DND-41 (cell line): ENCODE results near the gene OR4Q2.
"Not testable (repeated sequence)": the region's sequence is repeated elsewhere in the genome, so short reads cannot be mapped to it uniquely, and the experiment has no call there.

Source experiments
- ATAC-seq: fragments of 200-7000 bp; cut with Tn5 transposase; 3 replicates; pipeline ENCODE4 v1.9.1; 2021; ENCODE audit warnings: low read depth; ENCODE audit not compliant: insufficient read depth
- DNase-seq: peaks from one replicate; pipeline ENCODE4 v3.0.0-alpha.2; 2020
- H2AFZ ChIP-seq: 2 replicates; pipeline ENCODE4 v1.6.0; 2012; ENCODE audit warnings: low read depth, low read length
- H3K27ac ChIP-seq: 2 replicates; pipeline ENCODE4 v1.5.1; 2012; ENCODE audit warnings: low read length, inconsistent platforms
- H3K27me3 ChIP-seq: fragments of 200-600 bp; sonication (generic); 2 replicates; pipeline ENCODE4 v1.6.0; 2012; ENCODE audit warnings: low read length, mild to moderate bottlenecking, inconsistent platforms; ENCODE audit not compliant: insufficient read depth, poor library complexity
- H3K36me3 ChIP-seq: 2 replicates; pipeline ENCODE4 v1.5.1; 2012; ENCODE audit warnings: low read length, inconsistent platforms; ENCODE audit not compliant: insufficient read depth
- H3K4me1 ChIP-seq: 2 replicates; pipeline ENCODE4 v1.5.1; 2012; ENCODE audit warnings: mild to moderate bottlenecking, low read length; ENCODE audit not compliant: insufficient read depth
- H3K4me2 ChIP-seq: 2 replicates; pipeline ENCODE4 v1.6.0; 2012; ENCODE audit warnings: mild to moderate bottlenecking, moderate library complexity, low read length, inconsistent platforms; ENCODE audit not compliant: insufficient read depth
- H3K4me3 ChIP-seq, 2 experiments: fragments of 200-600 bp in 1 of 2; shearing (Covaris generic) in 1 of 2; 2 replicates each; pipeline ENCODE4 v1.5.1; 2012 to 2016; ENCODE audit warnings: inconsistent platforms in 2 of 2, low read length in 2 of 2, mild to moderate bottlenecking in 2 of 2, low read depth in 1 of 2, moderate library complexity in 1 of 2
- H3K79me2 ChIP-seq: 2 replicates; pipeline ENCODE4 v1.6.0; 2012; ENCODE audit warnings: low read length, inconsistent platforms; ENCODE audit not compliant: insufficient read depth
- H3K9ac ChIP-seq: 2 replicates; pipeline ENCODE4 v1.6.0; 2012; ENCODE audit warnings: low read depth, mild to moderate bottlenecking, inconsistent platforms, low read length, moderate library complexity
- H3K9me3 ChIP-seq: 2 replicates; pipeline ENCODE4 v1.5.1; 2012; ENCODE audit warnings: low read length, moderate library complexity, mild to moderate bottlenecking, inconsistent platforms; ENCODE audit not compliant: insufficient read depth, severe bottlenecking
- H4K20me1 ChIP-seq: 2 replicates; pipeline ENCODE4 v1.6.0; 2012; ENCODE audit warnings: low read length; ENCODE audit not compliant: insufficient read depth
- CTCF ChIP-seq: IDR thresholded peaks from 2 replicates; pipeline ENCODE4 v1.5.1; 2012; ENCODE audit warnings: borderline replicate concordance, low read length, moderate library complexity, mild to moderate bottlenecking; ENCODE audit not compliant: poor library complexity, severe bottlenecking; ENCODE audit errors: extremely low read depth
- EZH2 ChIP-seq: IDR thresholded peaks from 3 replicates; pipeline ENCODE4 v1.6.1; 2012; ENCODE audit warnings: borderline replicate concordance, low read depth, mild to moderate bottlenecking, moderate library complexity, low read length, inconsistent platforms; ENCODE audit not compliant: severe bottlenecking

OR4Q2 gene

GRCh38 chr14:20001863-20002262, at the start of gene OR4Q2:
Gene OR4Q2, plus strand, starts transcription at chr14:20002163.
- Histone ChIP-seq H3K4me3 (no peak within 1 kb of the TSS), H3K27ac (no peak within 1 kb of the TSS), H3K36me3 (no peaks in the 10 kb centered on the region), H3K79me2 (no peaks in the 10 kb centered on the region), H3K4me1 (no peaks in the 10 kb centered on the region), H3K4me2 (no peak within 1 kb of the TSS), H2AFZ (no peak within 1 kb of the TSS), H4K20me1 (no peaks in the 10 kb centered on the region), H3K9me3 (no peaks in the 10 kb centered on the region), H3K9ac (no peak within 1 kb of the TSS), H3K27me3 (no peaks in the 10 kb centered on the region)
- TF ChIP-seq EZH2 (no peak), CTCF (no peak)
- no peak for DNase-seq
- ATAC-seq = no peak

DNA sequence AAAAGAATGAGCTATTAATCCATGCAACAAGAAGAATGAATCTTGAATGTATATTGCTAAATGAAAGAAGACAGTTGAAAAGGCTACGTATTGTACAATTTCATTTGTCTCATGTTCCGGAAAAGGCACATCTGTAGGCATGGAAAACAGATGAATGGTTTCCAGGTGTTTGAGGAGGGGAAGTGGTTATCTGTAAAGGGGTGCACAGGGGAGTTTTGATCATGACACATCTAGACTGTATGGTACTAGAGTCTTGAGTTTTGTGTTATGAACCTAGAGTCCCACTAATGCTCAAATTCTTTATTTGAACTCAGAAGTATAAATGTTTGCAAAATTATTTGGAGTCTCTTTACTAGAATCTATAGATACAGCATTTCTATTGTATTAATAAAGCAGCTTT, 32.2 kb upstream of the OR4Q2 start:
- H3K27me3 ChIP-seq, H3K36me3 ChIP-seq, H4K20me1 ChIP-seq, H3K9me3 ChIP-seq, H3K79me2 ChIP-seq, H2AFZ ChIP-seq, H3K9ac ChIP-seq, H3K4me2 ChIP-seq, H3K4me3 ChIP-seq, H3K27ac ChIP-seq, DNase-seq: not testable (repeated sequence)
- peak; percentile 81 for ATAC-seq
- H3K4me1 ChIP-seq = peaks cover 20% of the 10 kb centered on the region

DNA sequence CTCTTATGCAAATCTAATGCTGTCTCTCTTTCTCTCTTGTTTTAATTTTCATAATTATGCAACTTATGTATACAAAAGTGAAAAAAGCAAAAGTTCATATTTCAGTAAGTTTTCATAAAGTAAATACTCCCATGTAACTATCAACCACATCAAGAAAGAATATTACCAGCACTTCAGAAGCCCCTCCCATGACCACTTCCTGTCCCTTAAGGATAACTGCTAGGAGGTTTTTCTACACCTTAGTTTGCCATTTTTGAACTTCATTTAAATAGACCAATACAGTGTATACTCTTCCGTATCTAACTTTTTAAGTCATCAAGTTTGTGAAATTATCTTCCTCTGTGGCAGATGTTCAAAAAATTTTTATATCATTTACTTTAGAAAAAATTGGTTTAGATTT, 27.1 kb upstream of the OR4Q2 start:
- no peaks in the 10 kb centered on the region for H4K20me1 ChIP-seq

DNA sequence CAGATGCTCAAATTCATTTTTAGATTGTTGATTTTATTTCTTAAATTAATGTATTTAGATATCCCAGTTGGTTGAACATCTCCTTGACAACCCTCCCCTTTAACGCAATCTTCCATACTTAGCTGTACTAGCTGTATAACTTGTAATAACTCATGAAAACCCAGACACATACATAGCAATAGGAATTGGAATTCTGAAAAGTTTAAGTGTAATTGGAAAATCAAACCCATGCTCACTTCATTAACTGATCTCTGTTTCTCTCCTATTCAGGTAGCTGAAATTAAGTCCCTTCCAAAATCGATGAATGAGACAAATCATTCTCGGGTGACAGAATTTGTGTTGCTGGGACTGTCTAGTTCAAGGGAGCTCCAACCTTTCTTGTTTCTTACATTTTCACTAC, 26.7 kb upstream of the OR4Q2 start, which contains the start of gene OR4K15:
Gene OR4K15, plus strand, starts transcription at position 301 of the 400 bp plus-strand sequence. Its CDS starts 0 bp downstream, at position 301.
- Histone ChIP-seq H3K4me3 (no peak within 1 kb of the TSS), H3K27me3 (no peaks in the 10 kb centered on the region), H3K27ac (peak within 1 kb of the TSS; percentile 71), H3K9ac (no peak within 1 kb of the TSS; the same call in 1 of the 2 replicates), H3K4me1 (peaks cover 27% of the 10 kb centered on the region), H3K9me3 (no peaks in the 10 kb centered on the region), H4K20me1 (no peaks in the 10 kb centered on the region), H2AFZ (no peak within 1 kb of the TSS), H3K4me2 (peak within 1 kb of the TSS; percentile 11; the same call in 1 of the 2 replicates), H3K36me3 (no peaks in the 10 kb centered on the region), H3K79me2 (no peaks in the 10 kb centered on the region)
- DNase-seq (no peak), ATAC-seq (no peak)
- TF ChIP-seq CTCF (no peak), EZH2 (no peak)

More for the DNA sequence above, 27.1 kb upstream of the OR4Q2 start:
- Histone ChIP-seq H3K9me3 (no peaks in the 10 kb centered on the region), H3K27me3 (no peaks in the 10 kb centered on the region), H3K4me1 (peaks cover 28% of the 10 kb centered on the region), H3K4me3 (no peak overlapping the region), H3K27ac (peak overlapping the region; percentile 61; the same call in 1 of the 2 replicates), H3K36me3 (no peaks in the 10 kb centered on the region), H3K4me2 (peak overlapping the region; percentile 11; the same call in 1 of the 2 replicates), H3K79me2 (no peaks in the 10 kb centered on the region), H2AFZ (no peak overlapping the region), H3K9ac (no peak overlapping the region; the same call in 1 of the 2 replicates)
- peak; percentile 75 for DNase-seq
- TF ChIP-seq EZH2 = no peak
- TF ChIP-seq CTCF = no peak
- ATAC-seq = peak; percentile 98
